ENCODE data around the gene IQSEC1. TPM values are rescaled to one million over a fixed set of nuclear protein-coding genes. Genes with fewer than 3 reads are reported as not detected.

Gene IQSEC1
- total and polyA plus RNA-seq, 9 of the 15 experiments (the other 6 are each of a cell fraction or from before 2014, with no cell fraction given), result 0.56 to 39.0 (median 6.8) TPM

DNA sequence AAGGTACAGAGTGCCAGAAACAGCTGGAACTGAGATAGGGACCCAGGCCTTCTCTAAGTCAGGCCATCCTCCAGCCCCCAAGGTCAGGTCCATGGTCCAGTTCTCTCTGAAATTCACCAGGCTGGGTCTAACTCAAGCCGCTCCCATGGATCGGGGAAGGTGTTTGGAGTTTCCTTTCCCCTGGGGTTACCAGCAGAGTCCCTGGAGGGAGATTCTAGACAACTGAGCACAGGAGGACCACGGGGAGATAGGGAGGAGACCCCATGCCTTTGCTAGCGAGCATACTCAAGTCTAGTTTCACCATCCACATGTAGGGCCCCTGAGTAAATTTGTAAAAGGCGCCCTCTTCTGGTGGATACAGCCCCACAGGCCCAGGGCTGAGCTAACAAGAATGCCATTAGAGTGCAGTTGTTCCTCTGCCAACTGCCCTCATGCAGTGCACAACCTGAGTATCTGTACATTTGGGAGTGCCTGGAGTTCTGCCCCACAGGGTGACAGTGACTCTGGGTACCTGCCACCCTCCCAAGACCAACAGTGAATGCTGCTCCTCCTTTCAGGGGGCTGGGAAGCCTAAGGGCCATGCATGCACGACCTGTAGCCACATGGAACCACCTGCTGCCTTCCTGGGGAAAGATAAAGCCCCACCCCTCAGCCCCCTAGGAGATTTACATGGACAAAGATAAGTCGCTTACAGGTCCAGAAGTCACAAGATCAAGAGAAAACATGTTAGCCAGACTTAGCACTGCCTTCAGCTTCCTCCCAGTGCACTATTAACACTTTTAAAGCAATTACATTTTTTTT, 89.0 kb downstream of the IQSEC1 start (continued):
- TF ChIP-seq, protein P1, sequence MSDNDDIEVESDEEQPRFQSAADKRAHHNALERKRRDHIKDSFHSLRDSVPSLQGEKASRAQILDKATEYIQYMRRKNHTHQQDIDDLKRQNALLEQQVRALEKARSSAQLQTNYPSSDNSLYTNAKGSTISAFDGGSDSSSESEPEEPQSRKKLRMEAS (CRISPR knock-in tag; IDR thresholded peaks at IDR 0.05), result peak; percentile 92
- TF ChIP-seq ZNF766 (CRISPR knock-in tag; conservative IDR thresholded peaks at IDR 0.05) (no peak), SMARCC2 (IDR thresholded peaks at IDR 0.05; ENCODE audit: low read depth) (no peak), ZNF644 (tag; IDR thresholded peaks at IDR 0.05; ENCODE audit: low read depth) (no peak), STAG1 (CRISPR knock-in tag; IDR thresholded peaks at IDR 0.05; ENCODE audit: borderline replicate concordance) (peak; percentile 15; the same call in 1 of the 2 replicates), ZBTB7A (IDR thresholded peaks at IDR 0.05; ENCODE audit: borderline replicate concordance, control insufficient read depth, low read depth, low read length) (peak; percentile 39), ZEB2 (IDR thresholded peaks at IDR 0.05) (peak; percentile 49; the same call in 1 of the 2 replicates), EHMT2 (IDR thresholded peaks at IDR 0.05) (no peak), DIDO1 (tag; IDR thresholded peaks at IDR 0.05; ENCODE audit: low read depth) (no peak), DPF2 (IDR thresholded peaks at IDR 0.05) (0 out of 2 replicates have a peak, but pooled peaks have one; percentile 44), ZNF785 (CRISPR knock-in tag; IDR thresholded peaks at IDR 0.05) (no peak), TCFL5 (CRISPR knock-in tag; conservative IDR thresholded peaks at IDR 0.05) (no peak), ZNF699 (CRISPR knock-in tag; IDR thresholded peaks at IDR 0.05; ENCODE audit: insufficient replicate concordance) (no peak), ZNF695 (CRISPR knock-in tag; IDR thresholded peaks at IDR 0.05) (no peak), POLR2AphosphoS5 (IDR thresholded peaks at IDR 0.05; ENCODE audit: control insufficient read depth, insufficient read depth, low read depth, low read length) (no peak), ZNF57 (CRISPR knock-in tag; IDR thresholded peaks at IDR 0.05) (0 out of 2 replicates have a peak, but pooled peaks have one; percentile 19)
- TF ChIP-seq, protein P2, sequence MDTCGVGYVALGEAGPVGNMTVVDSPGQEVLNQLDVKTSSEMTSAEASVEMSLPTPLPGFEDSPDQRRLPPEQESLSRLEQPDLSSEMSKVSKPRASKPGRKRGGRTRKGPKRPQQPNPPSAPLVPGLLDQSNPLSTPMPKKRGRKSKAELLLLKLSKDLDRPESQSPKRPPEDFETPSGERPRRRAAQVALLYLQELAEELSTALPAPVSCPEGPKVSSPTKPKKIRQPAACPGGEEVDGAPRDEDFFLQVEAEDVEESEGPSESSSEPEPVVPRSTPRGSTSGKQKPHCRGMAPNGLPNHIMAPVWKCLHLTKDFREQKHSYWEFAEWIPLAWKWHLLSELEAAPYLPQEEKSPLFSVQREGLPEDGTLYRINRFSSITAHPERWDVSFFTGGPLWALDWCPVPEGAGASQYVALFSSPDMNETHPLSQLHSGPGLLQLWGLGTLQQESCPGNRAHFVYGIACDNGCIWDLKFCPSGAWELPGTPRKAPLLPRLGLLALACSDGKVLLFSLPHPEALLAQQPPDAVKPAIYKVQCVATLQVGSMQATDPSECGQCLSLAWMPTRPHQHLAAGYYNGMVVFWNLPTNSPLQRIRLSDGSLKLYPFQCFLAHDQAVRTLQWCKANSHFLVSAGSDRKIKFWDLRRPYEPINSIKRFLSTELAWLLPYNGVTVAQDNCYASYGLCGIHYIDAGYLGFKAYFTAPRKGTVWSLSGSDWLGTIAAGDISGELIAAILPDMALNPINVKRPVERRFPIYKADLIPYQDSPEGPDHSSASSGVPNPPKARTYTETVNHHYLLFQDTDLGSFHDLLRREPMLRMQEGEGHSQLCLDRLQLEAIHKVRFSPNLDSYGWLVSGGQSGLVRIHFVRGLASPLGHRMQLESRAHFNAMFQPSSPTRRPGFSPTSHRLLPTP (IDR thresholded peaks at IDR 0.05; ENCODE audit: borderline replicate concordance, extremely low read depth, insufficient read length), result no peak
- TF ChIP-seq, protein P3, sequence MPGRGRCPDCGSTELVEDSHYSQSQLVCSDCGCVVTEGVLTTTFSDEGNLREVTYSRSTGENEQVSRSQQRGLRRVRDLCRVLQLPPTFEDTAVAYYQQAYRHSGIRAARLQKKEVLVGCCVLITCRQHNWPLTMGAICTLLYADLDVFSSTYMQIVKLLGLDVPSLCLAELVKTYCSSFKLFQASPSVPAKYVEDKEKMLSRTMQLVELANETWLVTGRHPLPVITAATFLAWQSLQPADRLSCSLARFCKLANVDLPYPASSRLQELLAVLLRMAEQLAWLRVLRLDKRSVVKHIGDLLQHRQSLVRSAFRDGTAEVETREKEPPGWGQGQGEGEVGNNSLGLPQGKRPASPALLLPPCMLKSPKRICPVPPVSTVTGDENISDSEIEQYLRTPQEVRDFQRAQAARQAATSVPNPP (IDR thresholded peaks at IDR 0.05; ENCODE audit: borderline replicate concordance, insufficient read depth, insufficient read length), result no peak
- TF ChIP-seq, protein P4, sequence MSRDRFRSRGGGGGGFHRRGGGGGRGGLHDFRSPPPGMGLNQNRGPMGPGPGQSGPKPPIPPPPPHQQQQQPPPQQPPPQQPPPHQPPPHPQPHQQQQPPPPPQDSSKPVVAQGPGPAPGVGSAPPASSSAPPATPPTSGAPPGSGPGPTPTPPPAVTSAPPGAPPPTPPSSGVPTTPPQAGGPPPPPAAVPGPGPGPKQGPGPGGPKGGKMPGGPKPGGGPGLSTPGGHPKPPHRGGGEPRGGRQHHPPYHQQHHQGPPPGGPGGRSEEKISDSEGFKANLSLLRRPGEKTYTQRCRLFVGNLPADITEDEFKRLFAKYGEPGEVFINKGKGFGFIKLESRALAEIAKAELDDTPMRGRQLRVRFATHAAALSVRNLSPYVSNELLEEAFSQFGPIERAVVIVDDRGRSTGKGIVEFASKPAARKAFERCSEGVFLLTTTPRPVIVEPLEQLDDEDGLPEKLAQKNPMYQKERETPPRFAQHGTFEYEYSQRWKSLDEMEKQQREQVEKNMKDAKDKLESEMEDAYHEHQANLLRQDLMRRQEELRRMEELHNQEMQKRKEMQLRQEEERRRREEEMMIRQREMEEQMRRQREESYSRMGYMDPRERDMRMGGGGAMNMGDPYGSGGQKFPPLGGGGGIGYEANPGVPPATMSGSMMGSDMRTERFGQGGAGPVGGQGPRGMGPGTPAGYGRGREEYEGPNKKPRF (IDR thresholded peaks at IDR 0.05; ENCODE audit: low read depth, low read length), result no peak
- TF ChIP-seq, protein P5, sequence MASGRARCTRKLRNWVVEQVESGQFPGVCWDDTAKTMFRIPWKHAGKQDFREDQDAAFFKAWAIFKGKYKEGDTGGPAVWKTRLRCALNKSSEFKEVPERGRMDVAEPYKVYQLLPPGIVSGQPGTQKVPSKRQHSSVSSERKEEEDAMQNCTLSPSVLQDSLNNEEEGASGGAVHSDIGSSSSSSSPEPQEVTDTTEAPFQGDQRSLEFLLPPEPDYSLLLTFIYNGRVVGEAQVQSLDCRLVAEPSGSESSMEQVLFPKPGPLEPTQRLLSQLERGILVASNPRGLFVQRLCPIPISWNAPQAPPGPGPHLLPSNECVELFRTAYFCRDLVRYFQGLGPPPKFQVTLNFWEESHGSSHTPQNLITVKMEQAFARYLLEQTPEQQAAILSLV (tag; IDR thresholded peaks at IDR 0.05), result no peak
